Cardiac septum (tissue), 1 donor: ENCODE results near the gene NXPH1. TPM values are rescaled to one million over a fixed set of nuclear protein-coding genes. Genes with fewer than 3 reads are reported as not detected.

Experiments
- DNase-seq: peaks from one replicate; pipeline ENCODE4 v3.0.0-alpha.2; 2020; ENCODE audit warnings: low spot score
- intact Hi-C: fragments of 100-400 bp; cut with DNase I; formaldehyde crosslinking; loops from one replicate; pipeline ENCODE4 v1.14.0; 2022
- long read RNA-seq: library from polyadenylated mRNA; unstranded; transcript quantifications from one replicate; pipeline ENCODE4 v2.0.0, GENCODE V29; 2021
- total RNA-seq: library from RNA; stranded (reverse); fragmentation: NEBNext Ultra II Directional; extraction: Animal tissue kit (Norgen Biotek cat#: 25700); gene quantifications from one replicate; pipeline ENCODE4 v1.2.1, GENCODE V29; 2021
- donor health status: DM: no; HTN: no; CAD: no.

Gene NXPH1
- total RNA-seq: not detected
- long read RNA-seq: 0 reads

- intact Hi-C loops: no loop called here
- no peak for DNase-seq
These were observed at the start of gene NXPH1 for GRCh38 chr7:8433477-8434289. Gene NXPH1 (plus strand): TSS chr7:8433609.

GRCh38 chr7:8384901-8385300 is 48.5 kb upstream of the NXPH1 start:
- DNase-seq: no peak
- intact Hi-C loops: no loop called here

GRCh38 chr7:8386926-8387550 is 46.4 kb upstream of the NXPH1 start:
- intact Hi-C loops: no loop called here
- DNase-seq: no peak

- DNase-seq: no peak
These were observed 45.7 kb upstream of the NXPH1 start for GRCh38 chr7:8387551-8388256.

GRCh38 chr7:8388257-8388625 is 45.2 kb upstream of the NXPH1 start:
- DNase-seq: no peak
- intact Hi-C loops: no loop called here

More at GRCh38 chr7:8387551-8388256, 45.7 kb upstream of the NXPH1 start:
- intact Hi-C loops: no loop called here

- DNase-seq: no peak
- intact Hi-C loops: no loop called here
These were observed 43.7 kb upstream of the NXPH1 start for GRCh38 chr7:8389593-8390261.

GRCh38 chr7:8390262-8390626 is 43.2 kb upstream of the NXPH1 start:
- intact Hi-C loops: no loop called here
- DNase-seq: no peak

GRCh38 chr7:8391353-8392062 is 41.9 kb upstream of the NXPH1 start:
- DNase-seq: no peak
- intact Hi-C loops: no loop called here

GRCh38 chr7:8396294-8396693 is 37.1 kb upstream of the NXPH1 start:
- intact Hi-C loops: no loop called here
- no peak for DNase-seq

- intact Hi-C loops: no loop called here
- DNase-seq: no peak
These were observed 24.5 kb upstream of the NXPH1 start for GRCh38 chr7:8408871-8409270.

GRCh38 chr7:8411103-8411502 is 22.3 kb upstream of the NXPH1 start:
- intact Hi-C loops: no loop called here

GRCh38 chr7:8413600-8413999 is 19.8 kb upstream of the NXPH1 start:
- intact Hi-C loops: no loop called here
- no peak for DNase-seq

More at GRCh38 chr7:8411103-8411502, 22.3 kb upstream of the NXPH1 start:
- no peak for DNase-seq

- DNase-seq: no peak
- intact Hi-C loops: no loop called here
These were observed 14.7 kb upstream of the NXPH1 start for GRCh38 chr7:8418629-8419245.

- intact Hi-C loops: no loop called here
These were observed 11.2 kb upstream of the NXPH1 start for GRCh38 chr7:8422177-8422576.

GRCh38 chr7:8423057-8423456 is 10.4 kb upstream of the NXPH1 start:
- no peak for DNase-seq

More at GRCh38 chr7:8422177-8422576, 11.2 kb upstream of the NXPH1 start:
- DNase-seq: no peak

GRCh38 chr7:8425223-8425622 is 8.2 kb upstream of the NXPH1 start:
- intact Hi-C loops: no loop called here
- DNase-seq: no peak

More at GRCh38 chr7:8423057-8423456, 10.4 kb upstream of the NXPH1 start:
- intact Hi-C loops: no loop called here

- no peak for DNase-seq
- intact Hi-C loops: no loop called here
These were observed 2.8 kb upstream of the NXPH1 start for GRCh38 chr7:8430643-8431042.

GRCh38 chr7:8434290-8435002 is 1.0 kb downstream of the NXPH1 start:
- intact Hi-C loops: no loop called here
- no peak for DNase-seq
